GM12878 (cell line): ENCODE data around the gene CCDC88C. TPM values are rescaled to one million over a fixed set of nuclear protein-coding genes. Genes with fewer than 3 reads are reported as not detected.
"Not testable (repeated sequence)": the region's sequence is repeated elsewhere in the genome, so short reads cannot be mapped to it uniquely, and the experiment has no call there.

ENCODE experiments used
- ATAC-seq: fragments of 200-7000 bp; cut with Tn5 transposase; 3 replicates; pipeline ENCODE4 v1.9.1; 2020; ENCODE audit warnings: mild to moderate bottlenecking, moderate library complexity
- BruUV-seq: library from RNA; stranded (reverse); fragments of 400-500 nt; replicated peaks from 2 replicates; lab custom pipeline; 2021; lab: Mats Ljungman, UMichigan
- CTCF ChIA-PET: fragments of 300-600 bp; sonication (Branson Sonifier 250); formaldehyde crosslinking; extraction: SDS; loops from one replicate; lab custom pipeline; 2021; ENCODE audit warnings: inconsistent platforms; lab: Yijun Ruan, JAX
- POLR2A ChIA-PET: fragments of 350-600 bp; formaldehyde crosslinking; extraction: SDS; loops from one replicate; lab custom pipeline; 2021; ENCODE audit warnings: inconsistent platforms; lab: Charles Lee
- RAD21 ChIA-PET: fragments of 300-600 bp; sonication (Branson Sonifier 250); formaldehyde crosslinking; loops from one replicate; lab custom pipeline; 2023; ENCODE audit warnings: antibody characterized with exemption; ENCODE audit not compliant: unreplicated experiment; lab: Charles Lee
- SMC1A ChIA-PET: fragments of 300-600 bp; sonication (Branson Sonifier 250); formaldehyde crosslinking; loops from one replicate; lab custom pipeline; 2023; ENCODE audit not compliant: unreplicated experiment, uncharacterized antibody; lab: Charles Lee
- DNase-seq: peaks from one replicate; pipeline ENCODE4 v3.0.0-alpha.2; 2011; ENCODE audit warnings: low read depth, low spot score
- FAIRE-seq: peaks from 3 replicates; lab custom pipeline; 2011; peaks lifted over from hg19 to GRCh38; lab: Jason Lieb, UNC
- H2AFZ ChIP-seq: 2 replicates; pipeline ENCODE4 v1.6.0; 2011; ENCODE audit warnings: low read depth, low read length, control low read depth; ENCODE audit not compliant: control insufficient read depth
- H3K27ac ChIP-seq: 2 replicates; pipeline ENCODE4 v1.5.1; 2011; ENCODE audit warnings: control low read depth; ENCODE audit not compliant: control insufficient read depth, insufficient read depth
- H3K27me3 ChIP-seq, 2 experiments: replicated peaks in 1 of 2; 2 replicates each; pipeline versions ENCODE4 v1.6.0 to v1.6.1; 2011; ENCODE audit warnings: low read length in 1 of 2; ENCODE audit not compliant: control insufficient read depth in 2 of 2, insufficient read depth in 2 of 2
- H3K36me3 ChIP-seq, 2 experiments: 2 replicates each; pipeline ENCODE4 v1.5.1; 2011; ENCODE audit warnings: low read length in 1 of 2; ENCODE audit not compliant: control insufficient read depth in 2 of 2, insufficient read depth in 2 of 2
- H3K4me1 ChIP-seq: 2 replicates; pipeline ENCODE4 v1.6.1; 2011; ENCODE audit warnings: mild to moderate bottlenecking, low read length, moderate library complexity, mixed read lengths; ENCODE audit not compliant: control insufficient read depth, insufficient read depth
- H3K4me2 ChIP-seq: 2 replicates; pipeline ENCODE4 v1.6.0; 2011; ENCODE audit warnings: control low read depth; ENCODE audit not compliant: control insufficient read depth, insufficient read depth
- H3K4me3 ChIP-seq: fragments of 200-600 bp; sonication (generic); 2 replicates; pipeline ENCODE4 v1.5.1; 2016
- H3K79me2 ChIP-seq: 2 replicates; pipeline ENCODE4 v1.6.0; 2011; ENCODE audit warnings: low read length; ENCODE audit not compliant: control insufficient read depth, insufficient read depth
- H3K9ac ChIP-seq: 2 replicates; pipeline ENCODE4 v1.8.0; 2011; ENCODE audit warnings: low read length, control low read depth, mixed read lengths; ENCODE audit not compliant: control insufficient read depth, insufficient read depth
- H3K9me3 ChIP-seq: replicated peaks from 3 replicates; pipeline ENCODE4 v1.5.1; 2011; ENCODE audit warnings: mild to moderate bottlenecking, low read length; ENCODE audit not compliant: control insufficient read depth, insufficient read depth
- H4K20me1 ChIP-seq: 2 replicates; pipeline ENCODE4 v1.6.0; 2011; ENCODE audit not compliant: control insufficient read depth, insufficient read depth
- BMI1 ChIP-seq: fragments of 450-650 bp; IDR thresholded peaks from 2 replicates; pipeline ENCODE4 v1.6.1; 2016; ENCODE audit warnings: mild to moderate bottlenecking, moderate library complexity, borderline replicate concordance
- EED ChIP-seq: sonication (generic); IDR thresholded peaks from 2 replicates; pipeline ENCODE4 v1.6.1; 2016; ENCODE audit warnings: antibody characterized with exemption, low read depth
- EGR1 ChIP-seq, 2 experiments: IDR thresholded peaks; 1 replicate in 1 of 2; 2 replicates in 1 of 2; pipeline ENCODE4 v1.6.1; 2011 to 2012; ENCODE audit warnings: low read depth in 2 of 2, low read length in 2 of 2, borderline replicate concordance in 1 of 2, mild to moderate bottlenecking in 1 of 2, moderate library complexity in 1 of 2
- EZH2 ChIP-seq: IDR thresholded peaks from 2 replicates; pipeline ENCODE4 v1.6.1; 2012; ENCODE audit warnings: low read depth, mild to moderate bottlenecking, control low read depth, inconsistent platforms, low read length, borderline replicate concordance; ENCODE audit not compliant: control insufficient read depth
- HDAC2 ChIP-seq: fragments of 200-600 bp; sonication (generic); IDR thresholded peaks from 2 replicates; pipeline ENCODE4 v1.6.1; 2017
- NFYA ChIP-seq: IDR thresholded peaks from 2 replicates; pipeline ENCODE4 v1.6.1; 2011; ENCODE audit warnings: low read depth, mild to moderate bottlenecking, low read length, improper control_type of control experiment, borderline replicate concordance
- NR2C1 ChIP-seq: fragments of 450-650 bp; IDR thresholded peaks from 2 replicates; pipeline ENCODE4 v1.6.1; 2017; ENCODE audit warnings: antibody characterized with exemption, mild to moderate bottlenecking, moderate library complexity
- RBBP5 ChIP-seq: fragments of 200-600 bp; sonication (generic); conservative IDR thresholded peaks from 2 replicates; pipeline ENCODE4 v1.6.1; 2016
- SIN3A ChIP-seq: IDR thresholded peaks from 2 replicates; pipeline ENCODE4 v1.6.1; 2012; ENCODE audit warnings: low read depth, low read length, improper control_type of control experiment
- SPI1 ChIP-seq: IDR thresholded peaks from 2 replicates; pipeline ENCODE4 v1.6.1; 2011; ENCODE audit warnings: low read depth, mild to moderate bottlenecking, low read length, moderate library complexity, borderline replicate concordance; ENCODE audit not compliant: insufficient read depth
- TAF1 ChIP-seq: IDR thresholded peaks from 2 replicates; pipeline ENCODE4 v1.6.1; 2011; ENCODE audit warnings: mild to moderate bottlenecking, low read depth, low read length, borderline replicate concordance
- ZZZ3 ChIP-seq: IDR thresholded peaks from 2 replicates; pipeline ENCODE4 v1.6.1; 2011; ENCODE audit warnings: low read depth; ENCODE audit not compliant: control insufficient read depth, insufficient read length
- WGBS: methylation state at CpG from one replicate; pipeline ENCODE4 v1.1.6; 2016; ENCODE audit warnings: low lambda C conversion rate; ENCODE audit not compliant: insufficient replicate concordance, insufficient coverage; ENCODE audit errors: missing lambda C conversion rate; 5-methylcytosine and 5-hydroxymethylcytosine counted together
- in situ Hi-C: fragments of 300-500 bp; cut with MboI; formaldehyde crosslinking; loops from 9 replicates; pipeline ENCODE4 v1.14.3; 2018; ENCODE audit warnings: mixed read lengths
- intact Hi-C: fragments of 100-400 bp; cut with micrococcal nuclease; formaldehyde crosslinking; loops from one replicate; pipeline ENCODE4 v1.14.2; 2022; ENCODE audit not compliant: unreplicated experiment
- polyA plus RNA-seq, 11 experiments: library from polyadenylated mRNA; depleted of rRNA in 4 of 11; unstranded in 6 of 11; stranded (reverse) in 5 of 11; fragments of >200 nt; fragmentation: Nextera tagmentation in 4 of 11; fragmentation: Illumina TruSeq in 1 of 11; extraction: Ambion mirVana in 4 of 11; extraction: Trizol in 1 of 11; gene quantifications; 1 replicate in 1 of 11; 2 replicates in 10 of 11; pipeline versions ENCODE4 v1.2.1 to v1.2.3, GENCODE V29; 2011 to 2016; ENCODE audit warnings: inconsistent platforms in 2 of 11, missing spikeins in 2 of 11, low read depth in 1 of 11
- total RNA-seq, 4 experiments: library from RNA; depleted of rRNA in 3 of 4; stranded (reverse); fragments of >200 nt in 3 of 4; fragmentation: Illumina TruSeq in 1 of 4; extraction: Trizol in 1 of 4; gene quantifications; 2 replicates each; pipeline versions ENCODE4 v1.2.1 to v1.2.3, GENCODE V29; 2013 to 2021
- TF ChIP-seq, protein P1 (sequence below): IDR thresholded peaks from 2 replicates; pipeline ENCODE4 v1.6.1; 2012; ENCODE audit warnings: low read depth, low read length, improper control_type of control experiment

Gene CCDC88C
- total and polyA plus RNA-seq, 10 of the 15 experiments (the other 5 are each of a cell fraction or from before 2014, with no cell fraction given) = 4.0 to 79.6 (median 36.6) TPM

GRCh38 chr14:91246051-91246852 lies 171.4 kb downstream of the CCDC88C start:
- Histone ChIP-seq H2AFZ (no peak overlapping the region), H3K36me3 (no peaks in the 10 kb centered on the region; a peak in 1 of 4 replicates), H3K4me3 (no peak overlapping the region), H3K27ac (no peak overlapping the region), H3K27me3 (no peaks in the 10 kb centered on the region), H3K4me1 (peaks cover 48% of the 10 kb centered on the region), H3K4me2 (no peak overlapping the region), H3K79me2 (peaks cover 12% of the 10 kb centered on the region), H4K20me1 (no peaks in the 10 kb centered on the region), H3K9ac (no peak overlapping the region)
- no TSS peak for BruUV-seq
- SMC1A ChIA-PET = interaction anchor here (0.5 to 9.8 kb wide), 3 partner anchors 18 to 104 kb away, joined by 3 to 142 read pairs (median 3); no protein-coding TSS in a partner anchor
- intact Hi-C loops = no loop called here
- POLR2A ChIA-PET = interaction anchor here (0.5 to 5.9 kb wide), 4 partner anchors 17 to 57 kb away, joined by 3 to 108 read pairs (median 6); no protein-coding TSS in a partner anchor
- RAD21 ChIA-PET = interaction anchor here (1.2 to 1.3 kb wide), 3 partner anchors 43 to 70 kb away, joined by 3 read pairs; no protein-coding TSS in a partner anchor
- CTCF ChIA-PET = interaction anchor here (0.6 to 0.8 kb wide), 2 partner anchors 10 to 109 kb away, joined by 3 read pairs; no protein-coding TSS in a partner anchor
- WGBS = 89% methylated on average over 15 of the region's 15 CpGs
- in situ Hi-C loops = no loop called here
- ATAC-seq (no peak), FAIRE-seq (no peak), DNase-seq (no peak)
- TF ChIP-seq RBBP5 (no peak), TAF1 (no peak), HDAC2 (no peak), EGR1 (IDR thresholded peaks at IDR 0.05; ENCODE audit: borderline replicate concordance in 1 of 2, low read depth in 2 of 2, low read length in 2 of 2) (no peak), ZZZ3 (no peak), SIN3A (no peak), SPI1 (no peak), BMI1 (no peak), NR2C1 (no peak), EED (no peak), NFYA (no peak), EZH2 (no peak)
- TF ChIP-seq, protein P1, sequence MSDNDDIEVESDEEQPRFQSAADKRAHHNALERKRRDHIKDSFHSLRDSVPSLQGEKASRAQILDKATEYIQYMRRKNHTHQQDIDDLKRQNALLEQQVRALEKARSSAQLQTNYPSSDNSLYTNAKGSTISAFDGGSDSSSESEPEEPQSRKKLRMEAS = no peak
- TF ChIP-seq, all 136 proteins: peak for 0
- no peaks in the 10 kb centered on the region for H3K9me3 ChIP-seq

- H3K9me3 ChIP-seq, H2AFZ ChIP-seq, in situ Hi-C loops, H3K27me3 ChIP-seq, BruUV-seq, H3K4me2 ChIP-seq, H3K36me3 ChIP-seq, FAIRE-seq, CTCF ChIA-PET, ATAC-seq, H3K27ac ChIP-seq, H3K4me3 ChIP-seq, H3K9ac ChIP-seq, DNase-seq, intact Hi-C loops, H4K20me1 ChIP-seq: not testable (repeated sequence)
- ChIA-PET SMC1A (interaction anchor here (1.4 to 9.8 kb wide), 3 partner anchors 11 to 69 kb away, joined by 4 to 142 read pairs (median 4); no protein-coding TSS in a partner anchor), RAD21 (interaction anchor here (1.0 to 5.2 kb wide), 5 partner anchors 18 to 69 kb away, joined by 3 to 90 read pairs (median 3); no protein-coding TSS in a partner anchor), POLR2A (interaction anchor here (5.9 kb wide), 1 partner anchor 17 kb away, joined by 108 read pairs; no protein-coding TSS in a partner anchor)
- H3K4me1 ChIP-seq = peaks cover 43% of the 10 kb centered on the region
- peaks cover 15% of the 10 kb centered on the region for H3K79me2 ChIP-seq
- 89% methylated on average over 8 of the region's 8 CpGs for WGBS
Observed at GRCh38 chr14:91245616-91246015, 172.0 kb downstream of the CCDC88C start.
